ENCODE measurements around the gene DHRS7B. TPM values are rescaled to one million over a fixed set of nuclear protein-coding genes. Genes with fewer than 3 reads are reported as not detected.

DHRS7B gene
- total and polyA plus RNA-seq, 2 experiments from 2014 or later: 34.2 to 41.0 TPM

DNA sequence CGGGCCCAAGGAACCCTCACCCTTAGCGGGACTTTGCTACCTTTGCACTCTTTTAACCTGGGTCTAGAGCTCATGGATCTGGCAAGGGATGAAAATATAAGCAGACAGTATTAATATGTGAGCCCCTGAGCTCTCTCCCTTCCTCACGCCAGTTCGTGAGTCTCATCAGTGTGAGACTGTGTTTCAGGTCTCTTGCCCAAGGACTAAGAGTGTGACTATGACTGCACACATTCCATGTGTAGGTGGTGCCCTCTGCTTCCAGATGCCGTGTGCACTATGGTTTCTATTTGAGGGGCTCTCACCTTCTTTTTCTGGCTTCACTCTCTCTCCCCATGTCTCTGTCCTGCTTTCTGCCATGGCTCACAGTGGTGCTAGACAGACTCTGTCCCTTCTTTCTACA is 40.5 kb downstream of the DHRS7B start:
- DNase-seq (ENCODE audit: low read depth in 1 of 2, low spot score in 1 of 2): no peak
- no peak overlapping the region for H3K4me3 ChIP-seq
- H3K4me1 ChIP-seq (ENCODE audit: low read depth): peaks cover 38% of the 10 kb centered on the region
- H3K9me3 ChIP-seq (ENCODE audit: low read depth): no peaks in the 10 kb centered on the region
- H3K27me3 ChIP-seq: no peaks in the 10 kb centered on the region
- H3K27ac ChIP-seq: no peak overlapping the region
- TF ChIP-seq, protein P1, sequence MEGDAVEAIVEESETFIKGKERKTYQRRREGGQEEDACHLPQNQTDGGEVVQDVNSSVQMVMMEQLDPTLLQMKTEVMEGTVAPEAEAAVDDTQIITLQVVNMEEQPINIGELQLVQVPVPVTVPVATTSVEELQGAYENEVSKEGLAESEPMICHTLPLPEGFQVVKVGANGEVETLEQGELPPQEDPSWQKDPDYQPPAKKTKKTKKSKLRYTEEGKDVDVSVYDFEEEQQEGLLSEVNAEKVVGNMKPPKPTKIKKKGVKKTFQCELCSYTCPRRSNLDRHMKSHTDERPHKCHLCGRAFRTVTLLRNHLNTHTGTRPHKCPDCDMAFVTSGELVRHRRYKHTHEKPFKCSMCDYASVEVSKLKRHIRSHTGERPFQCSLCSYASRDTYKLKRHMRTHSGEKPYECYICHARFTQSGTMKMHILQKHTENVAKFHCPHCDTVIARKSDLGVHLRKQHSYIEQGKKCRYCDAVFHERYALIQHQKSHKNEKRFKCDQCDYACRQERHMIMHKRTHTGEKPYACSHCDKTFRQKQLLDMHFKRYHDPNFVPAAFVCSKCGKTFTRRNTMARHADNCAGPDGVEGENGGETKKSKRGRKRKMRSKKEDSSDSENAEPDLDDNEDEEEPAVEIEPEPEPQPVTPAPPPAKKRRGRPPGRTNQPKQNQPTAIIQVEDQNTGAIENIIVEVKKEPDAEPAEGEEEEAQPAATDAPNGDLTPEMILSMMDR (IDR thresholded peaks at IDR 0.05; ENCODE audit: low read depth, low read length): no peak
- H3K36me3 ChIP-seq: no peaks in the 10 kb centered on the region

GRCh38 chr17:21168555-21168865 is 41.7 kb downstream of the DHRS7B start:
- no peak for DNase-seq (ENCODE audit: low read depth in 1 of 2, low spot score in 1 of 2)
- Histone ChIP-seq H3K27me3 (no peaks in the 10 kb centered on the region), H3K4me1 (ENCODE audit: low read depth) (peaks cover 44% of the 10 kb centered on the region)

GRCh38 chr17:21169496-21169895 is 42.7 kb downstream of the DHRS7B start:
- Histone ChIP-seq H3K36me3 (no peaks in the 10 kb centered on the region), H3K4me3 (no peak overlapping the region), H3K27me3 (no peaks in the 10 kb centered on the region), H3K27ac (peak overlapping the region; percentile 45), H3K4me1 (ENCODE audit: low read depth) (peaks cover 51% of the 10 kb centered on the region), H3K9me3 (ENCODE audit: low read depth) (no peaks in the 10 kb centered on the region)
- peak in 1 of 2 donors; percentile 58 for DNase-seq (ENCODE audit: low read depth in 1 of 2, low spot score in 1 of 2)
- TF ChIP-seq, protein P1 (IDR thresholded peaks at IDR 0.05; ENCODE audit: low read depth, low read length): no peak

More at GRCh38 chr17:21168555-21168865, 41.7 kb downstream of the DHRS7B start:
- Histone ChIP-seq H3K27ac (peak overlapping the region; percentile 45), H3K36me3 (no peaks in the 10 kb centered on the region), H3K9me3 (ENCODE audit: low read depth) (no peaks in the 10 kb centered on the region), H3K4me3 (no peak overlapping the region)
- TF ChIP-seq, protein P1 (IDR thresholded peaks at IDR 0.05; ENCODE audit: low read depth, low read length): no peak

- Histone ChIP-seq H3K27me3 (no peaks in the 10 kb centered on the region), H3K36me3 (no peaks in the 10 kb centered on the region), H3K4me1 (ENCODE audit: low read depth) (peaks cover 51% of the 10 kb centered on the region), H3K27ac (peak overlapping the region; percentile 56), H3K9me3 (ENCODE audit: low read depth) (no peaks in the 10 kb centered on the region), H3K4me3 (no peak overlapping the region)
- TF ChIP-seq, protein P1 (IDR thresholded peaks at IDR 0.05; ENCODE audit: low read depth, low read length): no peak
- DNase-seq (ENCODE audit: low read depth in 1 of 2, low spot score in 1 of 2): no peak
Measured at GRCh38 chr17:21170809-21171208, 44.0 kb downstream of the DHRS7B start.

GRCh38 chr17:21171309-21171922 is 44.7 kb downstream of the DHRS7B start:
- no peaks in the 10 kb centered on the region for H3K36me3 ChIP-seq
- peak overlapping the region; percentile 56 for H3K27ac ChIP-seq
- TF ChIP-seq, protein P1 (IDR thresholded peaks at IDR 0.05; ENCODE audit: low read depth, low read length): no peak
- no peaks in the 10 kb centered on the region for H3K9me3 ChIP-seq (ENCODE audit: low read depth)
- peaks cover 46% of the 10 kb centered on the region for H3K4me1 ChIP-seq (ENCODE audit: low read depth)
- H3K4me3 ChIP-seq: no peak overlapping the region
- H3K27me3 ChIP-seq: no peaks in the 10 kb centered on the region
- no peak for DNase-seq (ENCODE audit: low read depth in 1 of 2, low spot score in 1 of 2)
